Stomach (tissue), 9 donors: Measurements from ENCODE around the gene PHB1. TPM values are rescaled to one million over a fixed set of nuclear protein-coding genes. Genes with fewer than 3 reads are reported as not detected.

Source experiments
- DNase-seq, 2 donors: peaks; one replicate each; pipeline versions ENCODE4 v3.0.0 to v3.0.0-alpha.2; 2013 to 2019
- H3K27ac ChIP-seq, 5 donors: fragments of 200-600 bp in 4 of 5; sonication (generic) in 4 of 5; one replicate each; pipeline ENCODE4 v1.5.1; 2013 to 2019; ENCODE audit warnings: mild to moderate bottlenecking in 1 of 5, moderate library complexity in 1 of 5
- H3K27me3 ChIP-seq, 3 donors: fragments of 200-600 bp; sonication (generic); one replicate each; pipeline ENCODE4 v1.5.1; 2017 to 2019; ENCODE audit warnings: mixed run types in 1 of 3
- H3K36me3 ChIP-seq, 4 donors: fragments of 200-600 bp; sonication (generic); 1 replicate in 3 of 4; 2 replicates in 1 of 4; pipeline ENCODE4 v1.5.1; 2016 to 2019
- H3K4me1 ChIP-seq, 4 donors: fragments of 200-600 bp; sonication (generic); one replicate each; pipeline ENCODE4 v1.5.1; 2016 to 2019
- H3K4me3 ChIP-seq, 4 donors: fragments of 200-600 bp; sonication (generic) in 3 of 4; one replicate each; pipeline ENCODE4 v1.5.1; 2016 to 2019; ENCODE audit warnings: mild to moderate bottlenecking in 1 of 4
- H3K9me3 ChIP-seq, 4 donors: fragments of 200-600 bp; sonication (generic); one replicate each; pipeline ENCODE4 v1.5.1; 2016 to 2019
- EP300 ChIP-seq: sonication (generic); formaldehyde crosslinking; IDR thresholded peaks from one replicate; pipeline ENCODE4 v1.6.1; 2017; ENCODE audit warnings: antibody characterized with exemption
- POLR2A ChIP-seq, 4 donors: fragments of 450-650 bp; IDR thresholded peaks; one replicate each; pipeline ENCODE4 v1.6.1; 2016; ENCODE audit warnings: antibody characterized with exemption in 4 of 4, control low read depth in 2 of 4, mild to moderate bottlenecking in 1 of 4, moderate library complexity in 1 of 4
- POLR2AphosphoS5 ChIP-seq, 3 donors: sonication (generic); formaldehyde crosslinking; IDR thresholded peaks; one replicate each; pipeline ENCODE4 v1.6.1; 2016; ENCODE audit warnings: antibody characterized with exemption in 3 of 3
- WGBS, 5 donors: extraction: QIAGEN DNeasy Blood & Tissue Kit in 3 of 5; methylation state at CpG; one replicate each; pipeline versions ENCODE4 v1.1.5 to v1.1.7; 2013 to 2018; 5-methylcytosine and 5-hydroxymethylcytosine counted together
- intact Hi-C: fragments of 100-400 bp; cut with DNase I; formaldehyde crosslinking; loops from one replicate; pipeline ENCODE4 v1.15.1; 2023; ENCODE audit warnings: low total_unique reads
- polyA plus RNA-seq, 3 donors: library from polyadenylated mRNA; stranded (reverse); fragments of 200-250 nt; gene quantifications; one replicate each; pipeline ENCODE4 v1.2.3, GENCODE V29; 2013
- total RNA-seq, 5 donors: library from RNA; depleted of rRNA; stranded (reverse); fragments of >200 nt; gene quantifications; one replicate each; pipeline versions ENCODE4 v1.1.0 to v1.2.3, GENCODE V29; 2014 to 2016
- TF ChIP-seq, protein P1 (sequence below), 7 experiments: fragments of 450-650 bp in 4 of 7; fragments of 200-600 bp in 3 of 7; sonication (generic) in 3 of 7; IDR thresholded peaks; one replicate each; pipeline ENCODE4 v1.5.1; 2016 to 2019; ENCODE audit warnings: antibody characterized with exemption in 7 of 7, control low read depth in 2 of 7, mild to moderate bottlenecking in 1 of 7
- donor health status: healthy with polysubstance abuse.
- donor health status: Bipolar disorder and iron deficiency.
- donor health status: healthy.

Gene PHB1
- total and polyA plus RNA-seq, 8 donors = 44.3 to 152 (median 102) TPM

DNA sequence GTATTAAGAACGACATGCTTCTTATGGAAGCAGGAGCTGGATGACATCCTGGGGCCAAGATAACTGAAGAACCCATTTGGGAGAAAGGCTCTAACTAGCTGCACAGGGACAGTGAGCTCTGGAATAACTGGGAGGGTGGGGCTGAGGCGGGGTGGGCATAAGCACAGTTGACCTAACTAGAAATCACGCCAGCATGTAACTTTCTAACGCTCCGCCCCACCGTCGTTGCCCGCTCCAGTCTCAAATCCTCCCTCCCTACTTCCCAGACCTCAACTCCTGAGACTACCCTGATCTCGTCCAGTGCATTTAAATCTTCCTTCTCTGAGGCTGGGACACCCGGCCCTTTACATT, 436 bp downstream of the PHB1 start:
- intact Hi-C loops = no loop called here
- Histone ChIP-seq H3K4me1 (peaks cover 15 to 25% (median 23%) of the 10 kb centered on the region in 4 donors), H3K27ac (peak overlapping the region; percentile 34 to 83 (median 66)), H3K27me3 (peaks cover 0 to under 1% (median 0%) of the 10 kb centered on the region in 3 donors), H3K4me3 (peak overlapping the region; percentile 63 to 95 (median 92)), H3K36me3 (peaks cover 30 to 39% (median 38%) of the 10 kb centered on the region in 4 donors), H3K9me3 (no peaks in the 10 kb centered on the region)
- DNase-seq = peak in 1 of 2 donors; percentile 27
- WGBS, 5 donors = 0 to 1% (median 0%) methylated on average over 10 of the region's 10 CpGs
- TF ChIP-seq, protein P1, sequence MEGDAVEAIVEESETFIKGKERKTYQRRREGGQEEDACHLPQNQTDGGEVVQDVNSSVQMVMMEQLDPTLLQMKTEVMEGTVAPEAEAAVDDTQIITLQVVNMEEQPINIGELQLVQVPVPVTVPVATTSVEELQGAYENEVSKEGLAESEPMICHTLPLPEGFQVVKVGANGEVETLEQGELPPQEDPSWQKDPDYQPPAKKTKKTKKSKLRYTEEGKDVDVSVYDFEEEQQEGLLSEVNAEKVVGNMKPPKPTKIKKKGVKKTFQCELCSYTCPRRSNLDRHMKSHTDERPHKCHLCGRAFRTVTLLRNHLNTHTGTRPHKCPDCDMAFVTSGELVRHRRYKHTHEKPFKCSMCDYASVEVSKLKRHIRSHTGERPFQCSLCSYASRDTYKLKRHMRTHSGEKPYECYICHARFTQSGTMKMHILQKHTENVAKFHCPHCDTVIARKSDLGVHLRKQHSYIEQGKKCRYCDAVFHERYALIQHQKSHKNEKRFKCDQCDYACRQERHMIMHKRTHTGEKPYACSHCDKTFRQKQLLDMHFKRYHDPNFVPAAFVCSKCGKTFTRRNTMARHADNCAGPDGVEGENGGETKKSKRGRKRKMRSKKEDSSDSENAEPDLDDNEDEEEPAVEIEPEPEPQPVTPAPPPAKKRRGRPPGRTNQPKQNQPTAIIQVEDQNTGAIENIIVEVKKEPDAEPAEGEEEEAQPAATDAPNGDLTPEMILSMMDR (IDR thresholded peaks at IDR 0.05) = no peak
- no peak for TF ChIP-seq POLR2A (IDR thresholded peaks at IDR 0.05)
- TF ChIP-seq POLR2AphosphoS5 (IDR thresholded peaks at IDR 0.05) = no peak
- TF ChIP-seq EP300 = no peak

DNA sequence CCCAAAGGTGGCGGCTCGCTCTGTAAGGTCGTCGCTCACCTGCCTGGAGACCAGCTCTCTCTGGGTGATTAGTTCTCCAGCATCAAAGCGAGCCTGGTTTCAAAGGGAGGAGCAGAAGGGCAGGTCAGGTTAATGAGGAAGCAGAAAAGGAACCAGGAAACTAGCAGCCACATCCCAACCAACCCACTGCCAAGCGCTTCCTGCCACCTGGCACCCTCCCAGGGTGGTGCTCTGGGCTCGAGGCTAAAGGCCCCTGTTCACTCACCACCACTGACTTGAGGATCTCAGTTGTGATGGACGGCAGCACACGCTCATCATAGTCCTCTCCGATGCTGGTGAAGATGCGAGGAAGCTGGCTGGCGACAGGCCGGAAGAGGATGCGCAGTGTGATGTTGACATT, 5.6 kb downstream of the PHB1 start:
- WGBS, 5 donors = 77 to 88% (median 81%) methylated on average over 13 to 14 of the region's 14 CpGs
- Histone ChIP-seq H3K27me3 (no peaks in the 10 kb centered on the region), H3K4me3 (no peak overlapping the region), H3K36me3 (peaks cover 74 to 91% (median 90%) of the 10 kb centered on the region in 4 donors), H3K4me1 (peaks cover 5 to 33% (median 27%) of the 10 kb centered on the region in 4 donors), H3K27ac (peak overlapping the region in 4 of 5 donors; percentile 39 to 64 (median 58)), H3K9me3 (no peaks in the 10 kb centered on the region)
- intact Hi-C loops = no loop called here
- peak in 1 of 2 donors; percentile 35 for DNase-seq
- TF ChIP-seq, protein P1 (IDR thresholded peaks at IDR 0.05) = no peak
- TF ChIP-seq EP300 = no peak
- no peak for TF ChIP-seq POLR2AphosphoS5 (IDR thresholded peaks at IDR 0.05)
- TF ChIP-seq POLR2A (IDR thresholded peaks at IDR 0.05) = no peak

DNA sequence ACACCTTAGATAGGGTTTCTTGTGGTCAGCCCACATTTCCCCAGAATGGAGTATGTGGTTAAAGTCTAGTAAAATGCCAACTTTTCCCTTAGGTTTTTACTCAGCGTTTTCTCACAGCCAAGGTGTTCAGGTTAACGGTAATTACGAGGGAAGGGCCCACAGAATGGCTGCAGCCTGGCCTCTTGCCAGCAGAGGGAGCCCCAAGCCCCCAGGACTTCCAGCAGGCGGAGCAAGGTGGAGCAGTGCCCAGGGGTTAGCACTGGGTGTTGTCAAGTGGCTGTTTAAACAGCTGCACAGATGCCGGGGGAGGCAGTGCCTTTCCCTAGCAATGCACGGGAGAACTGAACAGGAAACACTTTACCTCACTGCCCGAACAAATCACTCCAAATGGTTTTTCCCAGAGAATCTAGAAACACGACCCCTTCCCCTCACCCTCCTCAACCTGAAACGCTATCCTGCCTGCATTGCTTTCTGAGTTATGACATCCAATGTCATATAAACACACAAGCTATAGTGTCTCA, 6.6 kb downstream of the PHB1 start:
- H3K27me3 ChIP-seq = no peaks in the 10 kb centered on the region
- peak overlapping the region in 4 of 5 donors; percentile 39 to 64 (median 58) for H3K27ac ChIP-seq
- DNase-seq = peak; percentile 89 to 95
- H3K4me3 ChIP-seq = no peak overlapping the region
- H3K9me3 ChIP-seq = no peaks in the 10 kb centered on the region
- intact Hi-C loops = no loop called here
- peaks cover 76 to 100% (median 99%) of the 10 kb centered on the region in 4 donors for H3K36me3 ChIP-seq
- 8 to 19% (median 11%) methylated on average over 9 of the region's 9 CpGs for WGBS, 5 donors
- TF ChIP-seq POLR2AphosphoS5 (IDR thresholded peaks at IDR 0.05) = peak in 1 of 3 donors; percentile 52
- TF ChIP-seq, protein P1 (IDR thresholded peaks at IDR 0.05) = peak in 5 of 7 experiments; percentile 58 to 83 (median 69)
- TF ChIP-seq POLR2A (IDR thresholded peaks at IDR 0.05) = no peak
- TF ChIP-seq EP300 = no peak
- H3K4me1 ChIP-seq = peaks cover 0 to 27% (median 16%) of the 10 kb centered on the region in 4 donors

DNA sequence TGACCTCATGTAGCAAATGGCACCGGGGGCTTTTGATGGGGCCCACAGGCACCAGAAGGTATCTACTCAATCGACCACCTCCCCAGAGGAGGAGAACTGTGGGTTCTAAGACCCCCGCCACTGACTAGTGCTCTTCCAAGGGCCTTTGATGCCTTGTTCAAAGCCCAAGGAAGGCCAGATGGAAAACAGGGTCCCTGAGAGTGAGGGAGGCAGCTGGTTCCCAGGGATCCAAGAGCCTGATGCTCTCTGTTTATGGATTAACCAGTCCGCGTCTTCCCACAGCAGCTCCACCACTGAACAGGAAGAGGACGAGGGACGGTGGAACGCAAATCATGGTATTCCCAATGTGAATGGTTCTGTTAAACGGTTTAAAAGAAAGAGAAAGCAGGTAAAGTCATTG, 7.6 kb downstream of the PHB1 start:
- intact Hi-C loops = no loop called here
- Histone ChIP-seq H3K27ac (no peak overlapping the region), H3K36me3 (peaks cover 73 to 100% (median 95%) of the 10 kb centered on the region in 4 donors), H3K4me1 (peaks cover 0 to 27% (median 15%) of the 10 kb centered on the region in 4 donors), H3K9me3 (no peaks in the 10 kb centered on the region), H3K4me3 (no peak overlapping the region), H3K27me3 (no peaks in the 10 kb centered on the region)
- TF ChIP-seq POLR2AphosphoS5 (IDR thresholded peaks at IDR 0.05) (no peak), EP300 (no peak), POLR2A (IDR thresholded peaks at IDR 0.05) (no peak)
- TF ChIP-seq, protein P1 (IDR thresholded peaks at IDR 0.05) = no peak
- no peak for DNase-seq
- WGBS, 5 donors = 86 to 97% (median 94%) methylated on average over 9 of the region's 9 CpGs
